GM18526 (cell line): ENCODE results near the gene POM121L2.

Experiments used
- POLR2A ChIP-seq: IDR thresholded peaks from 3 replicates; pipeline ENCODE4 v1.6.1; 2011; ENCODE audit not compliant: insufficient read length; ENCODE audit errors: extremely low read depth

POM121L2 gene

GRCh38 chr6:27280540-27281000 is 31.5 kb downstream of the POM121L2 start:
- no peak for TF ChIP-seq POLR2A

GRCh38 chr6:27280064-27280539 is 32.0 kb downstream of the POM121L2 start:
- TF ChIP-seq POLR2A = no peak

- TF ChIP-seq POLR2A = no peak
Observed at GRCh38 chr6:27279513-27280063, 32.5 kb downstream of the POM121L2 start.

GRCh38 chr6:27275025-27275956 is 36.8 kb downstream of the POM121L2 start:
- TF ChIP-seq POLR2A = no peak

- no peak for TF ChIP-seq POLR2A
Observed at GRCh38 chr6:27273783-27274182, 38.3 kb downstream of the POM121L2 start.

GRCh38 chr6:27268803-27269202 is 43.3 kb downstream of the POM121L2 start:
- no peak for TF ChIP-seq POLR2A

GRCh38 chr6:27267857-27268434 is 44.1 kb downstream of the POM121L2 start:
- TF ChIP-seq POLR2A = no peak

- TF ChIP-seq POLR2A = no peak
Observed at GRCh38 chr6:27263886-27264285, 48.2 kb downstream of the POM121L2 start.

- TF ChIP-seq POLR2A = no peak
Observed at GRCh38 chr6:27260836-27261375, 51.2 kb downstream of the POM121L2 start.

GRCh38 chr6:27260369-27260768 is 51.7 kb downstream of the POM121L2 start:
- TF ChIP-seq POLR2A = no peak
